H9 (cell line): ENCODE measurements around the gene ILDR2. TPM values are rescaled to one million over a fixed set of nuclear protein-coding genes. Genes with fewer than 3 reads are reported as not detected.

ENCODE experiments used
- DNase-seq: peaks from one replicate; pipeline ENCODE4 v3.0.0-alpha.2; 2017
- H2AFZ ChIP-seq: one replicate; pipeline ENCODE4 v1.6.1; 2013; ENCODE audit warnings: mild to moderate bottlenecking, low read length, control low read depth, moderate library complexity
- H2AK5ac ChIP-seq: 2 replicates; pipeline ENCODE4 v1.6.1; 2013; ENCODE audit warnings: low read length, control low read depth, mixed read lengths; ENCODE audit not compliant: insufficient read length
- H2BK120ac ChIP-seq: one replicate; pipeline ENCODE4 v1.6.1; 2013; ENCODE audit warnings: low read depth, mild to moderate bottlenecking, low read length, control low read depth, inconsistent platforms; ENCODE audit not compliant: poor library complexity, severe bottlenecking
- H2BK12ac ChIP-seq: 2 replicates; pipeline ENCODE4 v1.6.1; 2013; ENCODE audit warnings: low read length, control low read depth, mixed read lengths, low read depth; ENCODE audit not compliant: insufficient read length
- H2BK15ac ChIP-seq: 2 replicates; pipeline ENCODE4 v1.6.1; 2013; ENCODE audit warnings: low read depth, low read length, control low read depth
- H2BK20ac ChIP-seq: one replicate; pipeline ENCODE4 v1.6.1; 2013; ENCODE audit warnings: low read depth, mild to moderate bottlenecking, low read length, control low read depth, inconsistent platforms; ENCODE audit not compliant: poor library complexity, severe bottlenecking
- H2BK5ac ChIP-seq: 2 replicates; pipeline ENCODE4 v1.6.1; 2013; ENCODE audit warnings: low read length, control low read depth, mixed read lengths; ENCODE audit not compliant: insufficient read length
- H3K14ac ChIP-seq: 2 replicates; pipeline ENCODE4 v1.6.1; 2013; ENCODE audit warnings: low read length, control low read depth; ENCODE audit not compliant: insufficient read depth
- H3K18ac ChIP-seq: 2 replicates; pipeline ENCODE4 v1.6.1; 2013; ENCODE audit warnings: low read depth, mild to moderate bottlenecking, mixed read lengths, low read length, control low read depth; ENCODE audit not compliant: insufficient read length
- H3K23ac ChIP-seq: 2 replicates; pipeline ENCODE4 v1.6.1; 2013; ENCODE audit warnings: low read length, control low read depth, mixed read lengths, low read depth; ENCODE audit not compliant: insufficient read length
- H3K23me2 ChIP-seq: 2 replicates; pipeline ENCODE4 v1.6.1; 2013; ENCODE audit warnings: low read depth, mild to moderate bottlenecking, mixed read lengths, low read length, control low read depth; ENCODE audit not compliant: insufficient read length, poor library complexity, severe bottlenecking
- H3K27ac ChIP-seq: 2 replicates; pipeline ENCODE4 v1.5.1; 2013; ENCODE audit warnings: low read length, control low read depth, mixed read lengths, low read depth; ENCODE audit not compliant: insufficient read length
- H3K27me3 ChIP-seq: 2 replicates; pipeline ENCODE4 v1.6.1; 2013; ENCODE audit warnings: low read length, control low read depth, inconsistent platforms; ENCODE audit not compliant: insufficient read depth
- H3K4ac ChIP-seq: 2 replicates; pipeline ENCODE4 v1.6.1; 2013; ENCODE audit warnings: low read depth, mild to moderate bottlenecking, control low read depth, inconsistent platforms, low read length, moderate library complexity
- H3K4me1 ChIP-seq: 2 replicates; pipeline ENCODE4 v1.6.1; 2013; ENCODE audit warnings: low read length, control low read depth, inconsistent platforms; ENCODE audit not compliant: insufficient read depth
- H3K4me2 ChIP-seq: 2 replicates; pipeline ENCODE4 v1.6.1; 2013; ENCODE audit warnings: low read length, control low read depth, mixed read lengths; ENCODE audit not compliant: insufficient read length, insufficient read depth
- H3K56ac ChIP-seq: 2 replicates; pipeline ENCODE4 v1.6.1; 2013; ENCODE audit warnings: low read depth, mild to moderate bottlenecking, mixed read lengths, low read length, control low read depth; ENCODE audit not compliant: insufficient read length
- H3K79me1 ChIP-seq: 2 replicates; pipeline ENCODE4 v1.6.1; 2013; ENCODE audit warnings: low read depth, mild to moderate bottlenecking, moderate library complexity, low read length, control low read depth, inconsistent platforms; ENCODE audit not compliant: insufficient read depth, poor library complexity, severe bottlenecking
- H3K79me2 ChIP-seq: 2 replicates; pipeline ENCODE4 v1.6.1; 2013; ENCODE audit warnings: low read length, control low read depth, inconsistent platforms; ENCODE audit not compliant: insufficient read depth
- H3K9ac ChIP-seq: 2 replicates; pipeline ENCODE4 v1.6.1; 2013; ENCODE audit warnings: low read length, control low read depth, mixed read lengths; ENCODE audit not compliant: insufficient read length; ENCODE audit errors: extremely low read depth
- H3K9me3 ChIP-seq: one replicate; pipeline ENCODE4 v1.6.1; 2013; ENCODE audit warnings: low read depth, low read length, inconsistent platforms; ENCODE audit not compliant: control insufficient read depth
- H3T11ph ChIP-seq: one replicate; pipeline ENCODE4 v1.6.1; 2013; ENCODE audit warnings: mild to moderate bottlenecking, low read length, control low read depth, inconsistent platforms
- H4K20me1 ChIP-seq: one replicate; pipeline ENCODE4 v1.6.1; 2013; ENCODE audit not compliant: control insufficient read depth, insufficient read length, insufficient read depth
- H4K5ac ChIP-seq: 2 replicates; pipeline ENCODE4 v1.6.1; 2013; ENCODE audit warnings: low read depth, mild to moderate bottlenecking, mixed read lengths, low read length, control low read depth; ENCODE audit not compliant: insufficient read length
- H4K8ac ChIP-seq: replicated peaks from 2 replicates; pipeline ENCODE4 v1.6.1; 2013; ENCODE audit warnings: low read length, control low read depth, mixed read lengths, low read depth; ENCODE audit not compliant: insufficient read length
- H4K91ac ChIP-seq: 2 replicates; pipeline ENCODE4 v1.6.1; 2013; ENCODE audit warnings: low read depth, mild to moderate bottlenecking, moderate library complexity, mixed read lengths, low read length, control low read depth; ENCODE audit not compliant: insufficient read length
- H3K27ac Mint-ChIP-seq, 3 experiments: 2 replicates in 2 of 3; 3 replicates in 1 of 3; pipeline ENCODE4 v1.8.0; 2020 to 2021; ENCODE audit warnings: mixed read lengths in 3 of 3, mild to moderate bottlenecking in 1 of 3, moderate library complexity in 1 of 3
- H3K27me3 Mint-ChIP-seq: 2 replicates; pipeline ENCODE4 v1.8.0; 2021; ENCODE audit warnings: low read depth, mild to moderate bottlenecking, moderate library complexity, mixed read lengths
- H3K36me3 Mint-ChIP-seq, 3 experiments: 2 replicates in 2 of 3; 3 replicates in 1 of 3; pipeline ENCODE4 v1.8.0; 2020 to 2021; ENCODE audit warnings: low read depth in 3 of 3, mixed read lengths in 3 of 3; ENCODE audit not compliant: insufficient read depth in 1 of 3
- H3K4me1 Mint-ChIP-seq, 2 experiments: 2 replicates each; pipeline ENCODE4 v1.8.0; 2020; ENCODE audit warnings: mixed read lengths in 2 of 2
- H3K4me3 Mint-ChIP-seq, 2 experiments: 2 replicates in 1 of 2; 3 replicates in 1 of 2; pipeline ENCODE4 v1.8.0; 2020 to 2021; ENCODE audit warnings: mild to moderate bottlenecking in 2 of 2, mixed read lengths in 2 of 2, moderate library complexity in 1 of 2
- H3K9me3 Mint-ChIP-seq, 2 experiments: 2 replicates in 1 of 2; 3 replicates in 1 of 2; pipeline ENCODE4 v1.8.0; 2020; ENCODE audit warnings: mild to moderate bottlenecking in 2 of 2, mixed read lengths in 2 of 2, moderate library complexity in 1 of 2
- WGBS: extraction: QIAGEN DNeasy Blood & Tissue Kit; methylation state at CpG from one replicate; pipeline ENCODE4 v1.1.7; 2013; ENCODE audit warnings: missing lambda C conversion rate, low lambda C conversion rate, mixed read lengths; ENCODE audit not compliant: insufficient read length; ENCODE audit errors: extremely low coverage; 5-methylcytosine and 5-hydroxymethylcytosine counted together
- total RNA-seq: library from RNA; stranded (reverse); gene quantifications from 2 replicates; pipeline ENCODE4 v1.2.1, GENCODE V29; 2021
- TF ChIP-seq, protein P1 (sequence below): fragments of 200-600 bp; sonication (generic); conservative IDR thresholded peaks from 3 replicates; pipeline ENCODE4 v1.8.0; 2021; ENCODE audit warnings: antibody characterized with exemption, mild to moderate bottlenecking

The ILDR2 gene
- total RNA-seq, 1 experiment from 2014 or later, result 1.1 TPM

DNA sequence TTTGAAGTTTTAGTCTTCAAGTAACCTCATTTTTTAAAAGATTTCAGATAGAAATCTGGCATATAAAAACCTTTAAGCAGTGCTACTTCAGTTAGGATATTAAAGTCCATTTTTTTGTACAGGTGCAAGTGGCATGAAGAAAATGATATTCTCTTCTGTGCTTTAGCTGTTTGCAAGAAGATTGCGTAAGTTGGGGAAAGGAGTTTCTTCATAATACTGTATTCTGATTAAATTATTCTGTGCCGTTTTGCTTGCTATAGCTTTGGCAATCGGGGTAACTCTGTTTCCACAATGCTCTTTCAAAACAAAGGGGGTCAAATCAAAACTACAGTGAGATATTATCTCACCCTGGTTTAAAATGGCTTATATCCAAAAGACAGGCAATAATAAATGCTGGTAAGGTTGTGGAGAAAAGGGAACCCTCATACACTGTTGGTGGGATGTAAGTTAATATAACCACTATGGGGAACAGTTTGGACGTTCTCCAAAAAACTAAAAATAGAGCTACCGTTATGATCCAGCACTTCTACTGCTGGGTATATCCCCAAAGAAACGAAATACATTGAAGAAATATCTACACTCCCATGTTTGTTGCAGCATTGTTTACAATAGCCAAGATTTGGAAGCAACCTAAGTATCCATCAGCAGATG lies 40.9 kb upstream of the ILDR2 start:
- DNase-seq, result no peak
- H2BK15ac ChIP-seq, result no peak overlapping the region
- H3K23ac ChIP-seq, result no peak overlapping the region
- Mint-ChIP-seq H3K4me1 (peaks cover 6 to 12% of the 10 kb centered on the region in 2 experiments; a peak in 3 of 4 replicates), H3K27me3 (no peaks in the 10 kb centered on the region; the same call in 1 of the 2 replicates), H3K9me3 (no peaks in the 10 kb centered on the region), H3K36me3 (no peaks in the 10 kb centered on the region), H3K27ac (no peak overlapping the region), H3K4me3 (no peak overlapping the region)
- no peaks in the 10 kb centered on the region for H3K23me2 ChIP-seq
- H3T11ph ChIP-seq, result no peak overlapping the region
- no peak overlapping the region for H3K56ac ChIP-seq
- no peak overlapping the region for H4K8ac ChIP-seq
- H2BK5ac ChIP-seq, result no peak overlapping the region
- H3K4me2 ChIP-seq, result no peak overlapping the region
- no peak overlapping the region for H2BK12ac ChIP-seq
- no CpG with 5 or more reads among the region's 6 CpGs for WGBS
- H3K27ac ChIP-seq, result no peak overlapping the region
- H3K79me1 ChIP-seq, result no peaks in the 10 kb centered on the region
- H2AFZ ChIP-seq, result no peak overlapping the region
- no peak overlapping the region for H4K91ac ChIP-seq
- no peaks in the 10 kb centered on the region for H3K4me1 ChIP-seq
- H3K4ac ChIP-seq, result no peak overlapping the region
- H3K9me3 ChIP-seq, result no peaks in the 10 kb centered on the region
- H3K9ac ChIP-seq, result no peak overlapping the region
- no peaks in the 10 kb centered on the region for H4K20me1 ChIP-seq
- no peak overlapping the region for H2BK120ac ChIP-seq
- no peaks in the 10 kb centered on the region for H3K79me2 ChIP-seq
- TF ChIP-seq, protein P1, sequence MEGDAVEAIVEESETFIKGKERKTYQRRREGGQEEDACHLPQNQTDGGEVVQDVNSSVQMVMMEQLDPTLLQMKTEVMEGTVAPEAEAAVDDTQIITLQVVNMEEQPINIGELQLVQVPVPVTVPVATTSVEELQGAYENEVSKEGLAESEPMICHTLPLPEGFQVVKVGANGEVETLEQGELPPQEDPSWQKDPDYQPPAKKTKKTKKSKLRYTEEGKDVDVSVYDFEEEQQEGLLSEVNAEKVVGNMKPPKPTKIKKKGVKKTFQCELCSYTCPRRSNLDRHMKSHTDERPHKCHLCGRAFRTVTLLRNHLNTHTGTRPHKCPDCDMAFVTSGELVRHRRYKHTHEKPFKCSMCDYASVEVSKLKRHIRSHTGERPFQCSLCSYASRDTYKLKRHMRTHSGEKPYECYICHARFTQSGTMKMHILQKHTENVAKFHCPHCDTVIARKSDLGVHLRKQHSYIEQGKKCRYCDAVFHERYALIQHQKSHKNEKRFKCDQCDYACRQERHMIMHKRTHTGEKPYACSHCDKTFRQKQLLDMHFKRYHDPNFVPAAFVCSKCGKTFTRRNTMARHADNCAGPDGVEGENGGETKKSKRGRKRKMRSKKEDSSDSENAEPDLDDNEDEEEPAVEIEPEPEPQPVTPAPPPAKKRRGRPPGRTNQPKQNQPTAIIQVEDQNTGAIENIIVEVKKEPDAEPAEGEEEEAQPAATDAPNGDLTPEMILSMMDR, result no peak
- no peak overlapping the region for H4K5ac ChIP-seq
- H3K18ac ChIP-seq, result no peak overlapping the region
- no peaks in the 10 kb centered on the region for H3K27me3 ChIP-seq
- no peak overlapping the region for H2AK5ac ChIP-seq
- H2BK20ac ChIP-seq, result no peak overlapping the region
- no peak overlapping the region for H3K14ac ChIP-seq
